IMR-90 (cell line): ENCODE data around the gene SYT5. TPM values are rescaled to one million over a fixed set of nuclear protein-coding genes. Genes with fewer than 3 reads are reported as not detected.

Experiments used
- ATAC-seq: fragments of 200-7000 bp; cut with Tn5 transposase; 2 replicates; pipeline ENCODE4 v1.9.1; 2020; ENCODE audit warnings: low read depth, mild to moderate bottlenecking, moderate library complexity
- BruUV-seq: library from RNA; stranded (reverse); fragments of 400-500 nt; replicated peaks from 2 replicates; lab custom pipeline; 2021; lab: Mats Ljungman, UMichigan
- CTCF ChIA-PET: fragments of 300-600 bp; formaldehyde crosslinking; extraction: SDS; loops from one replicate; lab custom pipeline; 2021; ENCODE audit warnings: antibody characterized with exemption; lab: Yijun Ruan, JAX
- POLR2A ChIA-PET: fragments of 300-600 bp; sonication (Branson Sonifier 250); formaldehyde crosslinking; loops from one replicate; lab custom pipeline; 2022; ENCODE audit warnings: antibody characterized with exemption; ENCODE audit not compliant: unreplicated experiment; lab: Charles Lee
- DNase-seq: peaks from one replicate; pipeline ENCODE4 v3.0.0; 2013
- H2AFZ ChIP-seq: replicated peaks from 2 replicates; pipeline ENCODE3; 2013; ENCODE audit warnings: low read length, mild to moderate bottlenecking; ENCODE audit not compliant: poor library complexity
- H2AK5ac ChIP-seq: 2 replicates; pipeline ENCODE4 v1.6.1; 2013; ENCODE audit warnings: low read depth, low read length, inconsistent platforms
- H2AK9ac ChIP-seq: replicated peaks from 2 replicates; pipeline ENCODE3; 2013; ENCODE audit warnings: mild to moderate bottlenecking, low read depth, low read length, moderate library complexity; ENCODE audit not compliant: poor library complexity
- H2BK120ac ChIP-seq: 2 replicates; pipeline ENCODE4 v1.6.1; 2013; ENCODE audit warnings: low read depth, low read length, inconsistent platforms
- H2BK15ac ChIP-seq: 3 replicates; pipeline ENCODE4 v1.6.1; 2013; ENCODE audit warnings: low read depth, low read length, inconsistent platforms
- H2BK20ac ChIP-seq: 2 replicates; pipeline ENCODE4 v1.6.1; 2013; ENCODE audit warnings: low read depth, mild to moderate bottlenecking, inconsistent platforms, low read length, moderate library complexity
- H2BK5ac ChIP-seq: 2 replicates; pipeline ENCODE4 v1.6.1; 2013; ENCODE audit warnings: mild to moderate bottlenecking, low read depth, low read length, inconsistent platforms; ENCODE audit not compliant: poor library complexity, severe bottlenecking
- H3K14ac ChIP-seq: replicated peaks from 2 replicates; pipeline ENCODE4 v1.6.1; 2013; ENCODE audit warnings: low read depth, low read length, inconsistent platforms
- H3K18ac ChIP-seq: 2 replicates; pipeline ENCODE4 v1.6.1; 2013; ENCODE audit warnings: low read depth, low read length, control low read depth
- H3K23ac ChIP-seq: 2 replicates; pipeline ENCODE4 v1.6.1; 2013; ENCODE audit warnings: low read depth, low read length, inconsistent platforms
- H3K27ac ChIP-seq: 2 replicates; pipeline ENCODE4 v1.5.1; 2013; ENCODE audit warnings: mild to moderate bottlenecking, control low read depth, low read length; ENCODE audit not compliant: insufficient read depth
- H3K27me3 ChIP-seq: 2 replicates; pipeline ENCODE4 v1.6.1; 2013; ENCODE audit warnings: low read length; ENCODE audit not compliant: control insufficient read depth, insufficient read depth
- H3K36me3 ChIP-seq: 2 replicates; pipeline ENCODE4 v1.6.1; 2013; ENCODE audit warnings: low read length, mixed read lengths; ENCODE audit not compliant: control insufficient read depth, insufficient read depth
- H3K4ac ChIP-seq: 2 replicates; pipeline ENCODE4 v1.6.1; 2013; ENCODE audit warnings: low read depth, low read length, inconsistent platforms
- H3K4me1 ChIP-seq: 2 replicates; pipeline ENCODE4 v1.6.1; 2013; ENCODE audit warnings: low read length, mixed read lengths; ENCODE audit not compliant: control insufficient read depth, insufficient read depth
- H3K4me2 ChIP-seq: 2 replicates; pipeline ENCODE4 v1.6.1; 2013; ENCODE audit warnings: low read depth, mild to moderate bottlenecking, control low read depth, low read length, moderate library complexity
- H3K4me3 ChIP-seq: 2 replicates; pipeline ENCODE4 v1.5.1; 2013; ENCODE audit warnings: low read depth, mild to moderate bottlenecking, control low read depth, low read length, moderate library complexity; ENCODE audit not compliant: insufficient read depth
- H3K56ac ChIP-seq: 2 replicates; pipeline ENCODE4 v1.6.1; 2013; ENCODE audit warnings: low read length, inconsistent platforms; ENCODE audit not compliant: insufficient read depth; ENCODE audit errors: extremely low read depth
- H3K79me1 ChIP-seq, 2 experiments: 2 replicates each; pipeline ENCODE4 v1.6.1; 2013; ENCODE audit warnings: low read length in 2 of 2, inconsistent platforms in 1 of 2, low read depth in 1 of 2
- H3K9ac ChIP-seq: 2 replicates; pipeline ENCODE4 v1.6.1; 2013; ENCODE audit warnings: low read depth, low read length, control low read depth
- H3K9me1 ChIP-seq: 2 replicates; pipeline ENCODE4 v1.6.1; 2013; ENCODE audit warnings: low read length, inconsistent platforms; ENCODE audit not compliant: insufficient read depth
- H3K9me3 ChIP-seq: 2 replicates; pipeline ENCODE4 v1.6.1; 2013; ENCODE audit warnings: low read length; ENCODE audit not compliant: control insufficient read depth, insufficient read depth
- H4K20me1 ChIP-seq: 2 replicates; pipeline ENCODE4 v1.6.1; 2013; ENCODE audit warnings: low read length, inconsistent platforms; ENCODE audit not compliant: insufficient read depth
- H4K5ac ChIP-seq: 2 replicates; pipeline ENCODE4 v1.6.1; 2013; ENCODE audit warnings: mild to moderate bottlenecking, low read depth, low read length, control low read depth
- H4K8ac ChIP-seq, 2 experiments: 2 replicates each; pipeline ENCODE4 v1.6.1; 2013; ENCODE audit warnings: low read depth in 2 of 2, low read length in 2 of 2, control low read depth in 1 of 2, inconsistent platforms in 1 of 2
- H4K91ac ChIP-seq: 2 replicates; pipeline ENCODE4 v1.6.1; 2013; ENCODE audit warnings: low read depth, low read length, inconsistent platforms; ENCODE audit not compliant: insufficient read depth
- CHD1 ChIP-seq: IDR thresholded peaks from 2 replicates; pipeline ENCODE4 v1.6.1; 2012; ENCODE audit warnings: low read depth, low read length, improper control_type of control experiment
- ELK1 ChIP-seq: fragments of 150-350 bp; IDR thresholded peaks from 2 replicates; pipeline ENCODE4 v1.6.1; 2016; ENCODE audit warnings: low read depth, mild to moderate bottlenecking, low read length, moderate library complexity, borderline replicate concordance
- MAZ ChIP-seq: IDR thresholded peaks from 2 replicates; pipeline ENCODE4 v1.6.1; 2012; ENCODE audit warnings: low read depth, mild to moderate bottlenecking, low read length, improper control_type of control experiment, moderate library complexity, borderline replicate concordance
- NFE2L2 ChIP-seq: fragments of 150-350 bp; IDR thresholded peaks from 2 replicates; pipeline ENCODE4 v1.6.1; 2016; ENCODE audit warnings: low read depth, mild to moderate bottlenecking, low read length
- POLR2A ChIP-seq: IDR thresholded peaks from 2 replicates; pipeline ENCODE4 v1.6.1; 2012; ENCODE audit warnings: mild to moderate bottlenecking, low read depth, low read length
- RFX5 ChIP-seq: IDR thresholded peaks from 2 replicates; pipeline ENCODE4 v1.8.0; 2012; ENCODE audit warnings: low read depth, mild to moderate bottlenecking, low read length, moderate library complexity
- USF2 ChIP-seq: fragments of 150-350 bp; IDR thresholded peaks from 2 replicates; pipeline ENCODE4 v1.6.1; 2017; ENCODE audit warnings: mild to moderate bottlenecking, antibody characterized with exemption, low read length, low read depth
- WGBS, 2 experiments: methylation state at CpG; one replicate each; pipeline versions ENCODE4 v1.1.5 to v1.1.7; 2013; ENCODE audit warnings: missing lambda C conversion rate in 2 of 2; ENCODE audit not compliant: insufficient read length in 1 of 2; ENCODE audit errors: extremely low coverage in 2 of 2; 5-methylcytosine and 5-hydroxymethylcytosine counted together
- dilution Hi-C: fragments of 300-500 bp; cut with HindIII; formaldehyde crosslinking; loops from one replicate; pipeline ENCODE4 v1.14.3; 2018; ENCODE audit warnings: low sequenced_read_pairs; ENCODE audit not compliant: unreplicated experiment
- in situ Hi-C: fragments of 300-500 bp; cut with MboI; formaldehyde crosslinking; loops from 3 replicates; pipeline ENCODE4 v1.14.3; 2019; ENCODE audit warnings: low sequenced_read_pairs, inconsistent platforms, mixed read lengths
- intact Hi-C: fragments of 100-400 bp; cut with micrococcal nuclease; formaldehyde crosslinking; loops from 2 replicates; pipeline ENCODE4 v1.10.0; 2022
- polyA plus RNA-seq, 3 experiments: library from polyadenylated mRNA; depleted of rRNA; stranded (reverse); fragments of >200 nt; gene quantifications; 2 replicates each; pipeline ENCODE4 v1.2.3, GENCODE V29; 2012; ENCODE audit warnings: low replicate concordance in 1 of 3
- total RNA-seq: library from RNA; depleted of rRNA; stranded (reverse); fragments of >200 nt; gene quantifications from 2 replicates; pipeline ENCODE4 v1.2.3, GENCODE V29; 2012

Gene SYT5
- total and polyA plus RNA-seq, 2 of the 4 experiments (the other 2 are of a cell fraction): under 0.01 to 0.15 TPM

GRCh38 chr19:55228015-55228391 lies 47.9 kb upstream of the SYT5 start:
- no peak overlapping the region for H4K5ac ChIP-seq
- no peak overlapping the region for H2BK20ac ChIP-seq
- H3K9me3 ChIP-seq: no peaks in the 10 kb centered on the region
- POLR2A ChIA-PET: no interaction called here
- no peak overlapping the region for H2BK120ac ChIP-seq
- H3K23ac ChIP-seq: no peak overlapping the region
- 40% methylated on average over 1 of the region's 17 CpGs; no CpG with 5 or more reads in 1 of the 2 experiments for WGBS, 2 experiments
- no peak overlapping the region for H3K14ac ChIP-seq
- no peak overlapping the region for H3K27ac ChIP-seq
- no TSS peak for BruUV-seq
- H2BK5ac ChIP-seq: no peak overlapping the region
- no peak overlapping the region for H4K91ac ChIP-seq
- no peak overlapping the region for H4K8ac ChIP-seq
- intact Hi-C loops (no loop called here), in situ Hi-C loops (no loop called here), dilution Hi-C loops (no loop called here)
- H2BK15ac ChIP-seq: no peak overlapping the region
- no peak overlapping the region for H3K4ac ChIP-seq
- H3K18ac ChIP-seq: no peak overlapping the region
- H4K20me1 ChIP-seq: peaks cover 15% of the 10 kb centered on the region
- no peak overlapping the region for H2AK5ac ChIP-seq
- H2AFZ ChIP-seq: no peak overlapping the region
- CTCF ChIA-PET: no interaction called here
- 0 out of 2 replicates have a peak, but pooled peaks cover 6% of the 10 kb centered on the region for H3K9me1 ChIP-seq
- DNase-seq: no peak
- peaks cover 49% of the 10 kb centered on the region for H3K36me3 ChIP-seq
- H3K9ac ChIP-seq: no peak overlapping the region
- no peaks in the 10 kb centered on the region for H3K4me1 ChIP-seq
- H2AK9ac ChIP-seq: peak overlapping the region; percentile 16
- no peak overlapping the region for H3K56ac ChIP-seq
- ATAC-seq: no peak
- no peak overlapping the region for H3K4me3 ChIP-seq
- peaks cover 0 to 8% of the 10 kb centered on the region in 2 experiments; a peak in 1 of 4 replicates for H3K79me1 ChIP-seq
- H3K4me2 ChIP-seq: no peak overlapping the region
- H3K27me3 ChIP-seq: no peaks in the 10 kb centered on the region
- no peak for TF ChIP-seq ELK1
- TF ChIP-seq MAZ: no peak
- no peak for TF ChIP-seq CHD1
- no peak for TF ChIP-seq RFX5
- no peak for TF ChIP-seq USF2
- TF ChIP-seq POLR2A: no peak
- TF ChIP-seq NFE2L2: no peak
